C4-2B (cell line): ENCODE data around the gene AAMP.

Source experiments
- H3K27ac ChIP-seq: fragments of 450-650 bp; 2 replicates; pipeline ENCODE4 v1.5.1; 2017
- CTCF ChIP-seq: fragments of 450-650 bp; conservative IDR thresholded peaks from 2 replicates; pipeline ENCODE4 v1.5.1; 2017; ENCODE audit warnings: mild to moderate bottlenecking
- ZFX ChIP-seq: fragments of 450-650 bp; IDR thresholded peaks from 2 replicates; pipeline ENCODE4 v1.6.1; 2017

Gene AAMP

GRCh38 chr2:218271487-218271797, 1.5 kb upstream of the AAMP start:
- TF ChIP-seq ZFX, result no peak
- no peak for TF ChIP-seq CTCF

GRCh38 chr2:218270721-218271486, 967 bp upstream of the AAMP start:
- H3K27ac ChIP-seq, result peak overlapping the region; percentile 84

More at GRCh38 chr2:218271487-218271797, 1.5 kb upstream of the AAMP start:
- H3K27ac ChIP-seq, result peak overlapping the region; percentile 84

DNA sequence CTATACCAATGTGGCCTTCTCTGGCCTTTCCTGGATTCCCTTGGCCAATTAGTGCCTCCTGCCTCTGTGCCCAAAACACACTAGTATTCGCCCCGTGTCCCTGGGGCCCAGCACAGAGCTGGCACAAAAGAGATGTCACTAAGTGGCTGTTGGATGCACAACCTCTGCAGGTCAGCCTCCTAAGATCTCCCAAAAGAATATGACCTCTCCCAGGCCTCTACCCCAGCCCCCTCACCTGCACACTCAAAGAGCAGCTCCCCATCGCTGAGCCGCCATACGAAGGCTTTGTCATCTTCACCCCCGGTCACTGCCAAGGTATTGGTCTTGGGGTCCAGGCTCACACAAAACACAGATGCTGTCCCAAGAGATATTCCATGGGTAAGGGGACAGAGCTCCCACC, 2.7 kb downstream of the AAMP start:
- TF ChIP-seq CTCF (no peak), ZFX (no peak)
- no peak overlapping the region for H3K27ac ChIP-seq

More at GRCh38 chr2:218270721-218271486, 967 bp upstream of the AAMP start:
- TF ChIP-seq CTCF (no peak), ZFX (no peak)

- TF ChIP-seq ZFX, result no peak
- no peak overlapping the region for H3K27ac ChIP-seq
Observed at GRCh38 chr2:218266316-218266979, 3.5 kb downstream of the AAMP start.

- TF ChIP-seq CTCF (no peak), ZFX (no peak)
- no peak overlapping the region for H3K27ac ChIP-seq
Observed at GRCh38 chr2:218265626-218266025, 4.3 kb downstream of the AAMP start.

GRCh38 chr2:218264773-218265561, 5.0 kb downstream of the AAMP start:
- no peak overlapping the region for H3K27ac ChIP-seq
- TF ChIP-seq CTCF (no peak), ZFX (no peak)

GRCh38 chr2:218263817-218264641, 5.9 kb downstream of the AAMP start:
- H3K27ac ChIP-seq, result no peak overlapping the region
- TF ChIP-seq ZFX, result no peak
- TF ChIP-seq CTCF, result no peak
